SW 1271 (cell line): ENCODE results near the gene IL24.
A peak's percentile ranks its signal among the peaks of the same experiment; 100 is the strongest.

Experiments
- DNase-seq, 2 experiments: peaks; one replicate each; lab custom pipeline; 2025; lab: John Stamatoyannopoulos, UW

The IL24 gene

DNA sequence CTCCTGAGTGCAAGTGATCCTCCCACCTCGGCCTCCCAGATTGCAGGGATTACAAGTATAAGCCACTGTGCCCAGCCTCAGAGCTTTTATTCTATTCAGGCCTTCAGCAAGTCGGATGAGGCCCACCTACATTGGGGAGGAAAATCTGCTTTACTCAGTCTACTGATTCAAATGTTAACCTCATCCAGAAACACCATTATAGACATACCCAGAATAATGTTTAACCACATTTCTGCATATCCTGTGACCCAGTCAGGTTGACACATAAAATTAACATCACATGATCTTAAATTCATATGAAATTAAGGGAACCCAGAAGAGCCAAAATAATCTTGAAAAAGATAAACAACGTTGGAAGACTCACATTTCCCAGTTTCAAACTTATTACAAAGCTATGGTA, 16.9 kb upstream of the IL24 start:
- no peak for DNase-seq

DNA sequence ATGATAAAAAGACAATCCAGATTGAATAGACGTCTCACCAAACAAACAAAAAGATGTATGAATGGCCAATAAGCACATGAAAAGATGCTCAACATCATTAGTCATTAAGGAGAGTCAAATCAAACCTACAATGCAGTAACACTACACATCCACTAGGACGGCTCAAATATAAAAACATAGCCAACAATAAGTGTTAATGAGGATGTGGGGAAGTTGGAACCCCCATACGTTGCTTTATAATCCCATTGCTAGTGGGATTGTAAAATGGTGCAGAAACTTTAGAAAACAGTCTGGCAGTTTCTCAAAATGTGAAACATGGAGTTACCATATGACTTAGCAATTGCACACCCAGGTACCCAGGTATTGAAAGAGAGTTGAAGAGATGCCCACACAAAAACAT, 14.7 kb upstream of the IL24 start:
- DNase-seq, result no peak

DNA sequence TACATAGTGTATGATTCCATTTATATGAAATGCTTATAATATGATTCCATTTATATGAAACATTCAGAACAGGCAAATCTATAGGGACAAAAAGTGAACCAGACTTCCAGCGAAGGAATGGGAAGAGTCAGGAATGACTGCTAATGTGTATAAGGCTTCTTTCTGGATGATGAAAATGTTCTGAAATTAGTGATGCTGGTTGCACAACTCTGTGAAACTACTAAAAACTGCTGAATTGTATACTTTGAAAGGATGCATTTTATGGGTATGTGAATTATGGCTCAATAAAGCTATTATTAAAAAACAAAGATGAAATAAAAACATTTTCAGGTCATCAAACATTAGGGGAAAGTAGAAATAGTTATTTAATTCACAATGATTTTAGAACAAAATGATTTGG, 14.1 kb upstream of the IL24 start:
- no peak for DNase-seq

DNA sequence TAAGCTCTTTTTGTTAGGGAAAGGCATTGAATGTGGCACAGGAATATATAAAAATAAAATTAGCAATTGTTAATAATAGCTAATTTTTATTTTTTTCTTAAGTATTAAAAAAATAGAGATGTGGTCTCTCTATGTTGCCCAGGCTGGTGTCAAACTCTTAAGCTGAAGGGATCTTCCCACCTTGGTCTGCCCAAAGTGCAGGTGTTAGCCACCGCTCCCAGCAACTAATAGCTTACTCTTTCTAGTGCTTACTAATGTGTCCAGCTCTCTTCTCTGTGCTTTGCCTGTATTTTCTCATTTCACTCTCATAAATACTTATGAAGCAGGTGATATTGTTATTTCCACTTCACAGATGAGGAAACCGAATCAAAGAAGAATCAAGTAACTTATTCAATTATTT, 13.4 kb upstream of the IL24 start:
- no peak for DNase-seq

DNA sequence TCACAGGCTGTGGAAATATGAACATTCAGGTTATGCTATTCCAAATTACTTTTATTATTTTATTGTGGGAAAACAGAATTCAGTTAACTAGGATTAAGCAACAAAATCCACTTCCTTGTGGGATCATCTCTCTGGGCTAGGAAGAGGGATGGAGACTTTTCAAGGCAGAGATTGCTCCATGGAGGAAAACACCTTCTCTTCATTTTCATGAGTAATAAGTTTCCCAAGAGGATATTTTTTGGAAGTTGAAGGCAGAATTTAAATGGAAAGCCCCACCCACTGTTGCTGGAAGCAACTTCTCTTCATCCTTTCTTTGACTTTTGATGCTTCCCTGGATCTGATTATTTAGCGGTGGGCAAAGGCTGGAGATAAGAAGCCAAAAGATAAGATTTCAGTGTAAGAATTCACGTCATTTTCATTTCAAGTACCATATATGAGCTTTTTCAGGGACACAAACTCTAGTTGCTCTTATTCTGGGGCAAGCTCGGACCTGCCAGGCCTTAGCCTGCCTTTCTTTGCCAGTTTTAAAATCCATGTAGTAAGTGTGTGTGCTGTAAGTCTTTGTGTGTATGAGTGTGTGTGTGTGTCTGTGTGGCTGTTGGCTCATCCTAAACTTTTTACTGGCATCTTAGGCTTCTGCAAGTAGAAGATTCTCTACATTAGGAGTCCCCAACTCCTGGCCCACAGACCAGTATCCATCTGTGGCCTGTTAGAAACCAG, 11.7 kb upstream of the IL24 start:
- no peak for DNase-seq

DNA sequence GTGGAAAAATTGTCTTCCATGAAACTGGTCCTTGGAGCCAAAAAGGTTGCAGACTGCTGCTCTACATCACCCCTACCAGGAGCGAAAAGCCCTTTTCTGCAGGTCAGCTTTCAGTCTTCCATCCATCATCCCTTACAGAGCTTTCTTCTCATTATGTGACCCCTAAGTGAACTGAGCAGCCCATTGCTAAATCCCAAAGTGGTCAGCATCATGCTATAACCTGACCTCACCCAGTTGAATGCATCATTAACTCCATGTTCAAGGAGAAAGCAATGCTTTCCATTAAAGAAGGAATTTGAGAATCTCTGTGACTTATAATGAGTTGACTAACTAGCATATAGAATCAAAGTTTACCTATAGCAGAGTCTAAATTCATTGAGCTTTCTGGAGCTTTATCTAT, 10.4 kb upstream of the IL24 start:
- DNase-seq, result no peak

DNA sequence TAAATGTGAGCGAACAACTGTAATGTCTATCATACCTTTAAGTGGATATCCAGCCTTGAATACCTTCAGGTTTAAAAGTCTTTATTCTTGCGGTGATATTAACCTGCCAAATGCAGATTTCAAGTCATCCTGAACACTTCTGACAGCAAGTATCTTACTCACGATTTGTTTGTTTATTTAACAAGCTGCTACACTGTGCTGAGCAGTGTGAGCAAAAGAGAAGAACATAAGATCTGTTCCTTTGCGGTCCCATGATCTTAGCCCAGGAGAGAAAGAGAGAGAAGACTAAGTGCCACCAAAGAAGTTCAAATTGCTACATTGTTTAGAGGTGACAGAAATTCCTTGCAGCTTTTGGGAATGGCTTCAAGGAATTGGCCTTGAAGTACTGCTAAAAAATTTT, 9.5 kb upstream of the IL24 start:
- no peak for DNase-seq

DNA sequence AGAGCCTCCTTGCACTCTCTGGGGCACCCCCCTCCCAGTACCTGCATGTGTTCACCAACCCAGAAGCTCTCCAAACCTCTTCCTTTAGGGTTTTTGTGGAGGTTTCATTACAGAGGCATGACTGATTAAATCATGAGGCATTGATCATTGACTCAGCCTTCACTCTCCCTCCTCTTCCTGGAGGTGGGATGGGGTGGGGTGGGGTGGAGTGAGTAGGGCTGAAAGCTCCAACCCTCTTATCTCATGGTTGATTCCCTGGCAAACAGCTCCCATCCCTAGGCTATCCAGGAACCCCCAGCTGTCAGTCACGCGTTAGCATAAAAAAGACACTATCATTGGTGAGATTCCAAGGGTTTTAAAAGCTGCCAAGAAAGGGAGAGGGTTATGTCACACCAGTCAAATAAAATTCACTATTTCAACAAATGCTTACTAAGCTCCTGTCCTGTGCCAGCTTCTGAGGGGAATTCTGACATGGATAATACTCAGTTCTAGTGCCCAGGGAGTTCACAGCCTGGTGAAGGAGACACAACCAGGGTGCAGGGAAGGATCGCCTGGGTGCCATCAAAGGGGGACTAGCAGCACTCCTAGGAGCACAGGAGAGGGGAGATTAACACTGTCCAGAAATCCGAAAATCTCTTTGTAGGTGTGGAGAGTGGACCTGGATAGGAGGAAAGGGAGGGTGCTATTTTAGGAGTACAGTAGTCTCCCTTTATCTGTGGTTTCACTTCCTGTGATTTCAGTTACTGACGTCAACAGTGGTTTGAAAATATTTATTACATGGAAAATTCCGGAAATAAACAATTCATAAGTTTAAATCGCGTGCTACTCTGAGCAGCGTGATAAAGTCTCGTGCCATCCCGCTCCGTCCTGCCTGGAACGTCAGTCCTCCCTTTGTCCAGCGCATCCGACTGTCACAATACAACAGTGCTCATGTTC, 6.8 kb upstream of the IL24 start:
- peak in 1 of 2 experiments; percentile 39 for DNase-seq

DNA sequence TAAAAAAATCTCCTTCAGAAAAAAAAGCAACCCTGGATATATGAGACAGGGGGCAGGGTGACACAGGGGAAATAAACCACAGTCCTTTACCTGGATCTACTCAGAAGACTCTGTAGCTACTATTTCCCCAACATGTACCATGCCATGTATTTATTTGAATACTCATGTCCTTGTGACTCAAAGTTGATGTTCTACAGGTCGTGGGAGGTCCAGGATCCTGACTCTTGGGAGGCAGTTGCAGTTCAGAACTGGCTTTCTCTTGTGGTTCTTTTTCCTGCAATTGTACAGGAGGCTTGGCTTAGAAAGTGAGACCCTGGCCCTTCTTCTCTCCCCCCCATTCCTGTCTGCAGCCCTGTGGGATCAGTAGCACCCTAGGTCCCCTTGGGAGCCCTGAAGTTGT, 5.8 kb upstream of the IL24 start:
- no peak for DNase-seq

DNA sequence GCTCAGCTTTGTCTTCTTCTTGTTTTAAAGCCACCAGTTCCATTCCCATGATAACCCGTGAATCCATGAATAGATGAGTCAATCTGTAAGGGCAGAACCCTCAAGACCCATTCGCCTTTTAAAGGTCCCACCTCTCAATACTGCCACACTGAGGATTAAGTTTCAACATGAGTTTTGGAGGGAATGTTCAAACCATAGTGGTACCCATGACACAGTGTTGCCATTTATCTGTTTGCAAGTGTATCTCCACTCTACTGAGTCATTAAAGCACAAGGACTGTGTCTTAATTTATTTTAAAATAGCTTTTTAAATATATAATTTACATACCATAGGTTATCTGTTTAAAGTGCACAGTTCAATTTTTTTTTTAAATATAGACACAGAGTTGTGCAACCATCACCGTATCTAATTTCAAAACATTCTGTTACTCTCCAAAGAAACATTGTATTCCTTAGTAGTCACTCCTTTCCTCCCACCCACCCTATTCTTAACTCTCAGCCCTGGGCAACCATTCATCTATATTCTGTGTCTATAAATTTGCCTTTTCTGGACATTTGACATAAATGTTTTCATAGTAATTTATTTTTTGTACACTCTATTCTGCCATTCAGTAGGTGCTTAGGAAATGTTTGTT, 4.8 kb upstream of the IL24 start:
- no peak for DNase-seq

DNA sequence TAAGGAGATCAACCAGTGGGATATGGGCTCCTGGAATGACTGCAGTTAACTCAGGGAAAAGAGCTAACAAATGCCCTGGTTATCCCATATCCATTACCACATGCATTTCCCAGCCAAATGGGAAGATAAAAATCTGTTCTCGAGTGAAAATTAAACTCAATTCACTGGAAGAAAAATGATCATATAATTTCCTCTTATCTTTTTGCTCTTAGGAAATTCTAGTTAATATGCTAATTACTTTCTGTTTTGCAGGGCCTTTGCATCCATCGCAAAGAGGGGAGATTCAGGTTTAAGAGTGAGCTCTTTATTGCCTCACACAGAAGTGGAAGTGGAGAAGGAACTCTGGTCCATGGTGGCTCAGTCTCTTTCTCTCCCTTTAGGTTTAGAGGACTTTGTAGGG, 3.9 kb upstream of the IL24 start:
- no peak for DNase-seq

DNA sequence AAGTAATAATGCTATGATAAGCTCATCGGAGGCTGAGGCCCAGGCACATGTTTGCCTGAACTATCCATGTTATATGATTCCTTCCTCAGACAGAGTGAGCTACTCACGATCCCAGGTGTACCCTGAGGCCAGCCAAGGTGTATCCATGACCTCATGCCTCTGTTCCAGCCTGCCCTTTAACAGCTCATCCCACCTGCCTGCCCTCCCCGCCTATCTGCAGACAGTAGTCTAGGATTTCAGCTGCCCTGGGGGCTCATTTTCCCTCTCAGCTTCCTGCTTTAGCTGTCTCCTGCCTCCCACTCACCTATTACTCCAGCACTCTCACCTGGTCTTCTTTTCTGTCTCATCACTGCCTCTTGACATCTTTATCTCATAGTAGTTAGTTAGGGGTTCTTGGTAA, 1.9 kb upstream of the IL24 start:
- no peak for DNase-seq

DNA sequence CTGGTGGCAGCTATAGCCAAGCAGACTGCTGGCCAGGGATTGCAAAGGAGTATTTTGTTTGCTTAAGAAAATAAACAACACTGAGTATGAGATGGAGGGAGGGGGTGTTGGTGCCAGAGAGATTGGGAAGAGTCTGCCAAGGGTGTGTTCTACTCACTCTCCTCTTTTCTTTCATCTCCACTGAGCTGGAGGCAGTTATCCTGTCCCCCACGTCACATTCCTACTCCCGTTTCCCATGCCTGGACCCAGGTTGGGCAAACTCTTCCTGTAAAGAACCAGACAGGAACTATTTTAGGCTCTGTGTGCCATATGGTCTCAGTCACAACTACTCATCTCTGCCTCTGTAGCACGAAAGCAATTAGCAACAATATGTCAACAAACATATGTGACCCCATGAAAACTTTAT, 1.4 kb upstream of the IL24 start:
- no peak for DNase-seq

DNA sequence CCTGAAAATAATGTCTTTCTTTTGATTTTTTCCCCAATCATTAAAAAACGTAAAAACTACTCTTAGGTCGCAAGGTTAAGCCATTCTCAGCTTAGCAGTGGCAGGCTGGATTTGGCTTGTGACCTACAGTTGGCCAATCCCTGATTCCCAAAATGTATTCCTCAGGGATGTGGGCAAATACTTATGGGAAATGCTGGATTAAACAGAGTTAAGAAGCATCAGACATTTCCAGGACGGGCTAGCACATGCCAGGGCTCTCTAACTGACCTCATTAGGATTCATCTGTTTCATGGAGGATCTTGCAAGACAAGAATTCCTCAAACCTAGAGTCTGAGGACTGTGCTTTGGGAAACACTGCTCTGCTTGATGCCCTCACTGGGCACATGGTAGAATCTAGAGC, 982 bp upstream of the IL24 start:
- no peak for DNase-seq

DNA sequence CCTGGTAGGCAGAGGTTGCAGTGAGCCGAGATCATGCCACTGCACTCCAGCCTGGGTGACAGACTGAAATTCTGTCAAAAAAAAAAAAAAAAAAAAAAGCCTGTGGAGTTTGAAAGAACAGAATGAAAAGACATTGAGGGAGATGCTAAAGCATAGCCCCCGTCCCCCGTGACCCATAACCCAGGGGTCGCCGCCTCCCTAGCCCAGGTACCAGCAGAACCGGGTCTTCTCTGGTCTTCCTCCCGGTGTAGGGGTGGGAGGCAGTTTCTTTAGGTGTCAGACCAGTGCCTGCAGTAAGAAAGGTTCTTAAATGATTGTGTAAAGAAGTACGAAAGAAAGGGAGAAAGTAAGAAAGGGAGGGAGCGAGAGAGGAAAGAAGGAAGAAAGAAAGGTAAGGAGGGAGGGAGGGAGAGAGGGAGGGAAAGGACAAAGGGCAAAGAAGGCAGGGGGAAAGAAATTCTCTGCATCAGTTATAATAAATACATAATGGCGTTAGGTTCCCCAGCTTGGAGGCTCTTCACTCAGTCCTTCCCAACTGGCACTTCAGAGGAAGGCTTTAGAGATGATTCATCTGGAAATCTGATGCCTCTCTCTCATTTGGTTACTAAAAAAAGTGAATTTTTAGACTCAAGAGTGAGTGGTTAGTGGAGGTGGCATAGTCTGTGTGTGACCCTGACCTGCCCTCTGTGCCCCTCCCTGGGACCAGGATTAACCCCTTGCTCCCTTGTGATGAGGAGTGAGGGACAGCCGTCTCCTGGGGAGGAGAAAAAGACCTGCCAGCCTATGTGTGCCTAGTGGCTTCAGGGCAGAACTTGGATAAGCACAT, 1.1 kb downstream of the IL24 start:
- DNase-seq, result peak in 1 of 2 experiments; percentile 9

DNA sequence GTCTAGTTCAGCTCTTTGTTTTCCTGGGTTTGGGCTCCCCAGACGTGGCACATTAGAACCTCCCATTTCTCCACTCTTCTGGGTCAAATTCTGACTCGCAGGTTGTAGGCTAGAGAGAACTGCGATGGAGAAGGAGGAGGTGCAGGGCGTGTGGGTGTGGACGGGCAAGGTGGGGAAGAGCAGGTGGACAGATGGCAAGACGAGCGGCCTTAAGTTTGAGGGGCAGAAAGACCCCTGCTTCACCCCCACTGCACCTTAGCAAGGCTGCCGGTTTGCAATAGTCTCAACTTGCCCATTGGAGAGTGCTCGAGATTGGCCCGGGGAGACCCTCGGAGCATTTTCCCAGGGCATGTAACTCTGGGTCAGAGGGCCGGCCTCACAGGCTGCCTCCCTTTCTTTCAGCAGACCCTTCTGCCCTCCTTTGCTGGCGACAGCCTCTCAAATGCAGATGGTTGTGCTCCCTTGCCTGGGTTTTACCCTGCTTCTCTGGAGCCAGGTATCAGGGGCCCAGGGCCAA, 1.7 kb downstream of the IL24 start:
- no peak for DNase-seq

DNA sequence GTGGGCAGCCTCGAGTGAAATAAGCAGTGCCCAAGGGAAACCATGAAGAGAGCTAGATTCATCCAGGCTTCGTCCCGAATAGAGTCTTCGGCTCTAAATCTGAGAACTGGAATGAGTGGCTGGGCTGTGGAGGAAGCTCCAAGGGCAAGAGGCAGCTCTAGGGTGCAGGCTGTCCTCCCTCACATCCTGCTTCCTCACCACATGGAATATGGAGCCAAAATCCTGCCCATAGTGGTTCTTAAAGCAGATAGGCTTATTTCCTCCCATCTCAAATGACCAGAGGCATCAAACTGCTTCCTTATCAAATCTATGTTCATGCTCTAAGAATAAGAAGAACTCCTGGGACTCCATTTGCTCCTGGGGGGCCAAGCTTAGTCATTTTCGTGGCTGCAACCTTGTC, 2.5 kb downstream of the IL24 start:
- no peak for DNase-seq

DNA sequence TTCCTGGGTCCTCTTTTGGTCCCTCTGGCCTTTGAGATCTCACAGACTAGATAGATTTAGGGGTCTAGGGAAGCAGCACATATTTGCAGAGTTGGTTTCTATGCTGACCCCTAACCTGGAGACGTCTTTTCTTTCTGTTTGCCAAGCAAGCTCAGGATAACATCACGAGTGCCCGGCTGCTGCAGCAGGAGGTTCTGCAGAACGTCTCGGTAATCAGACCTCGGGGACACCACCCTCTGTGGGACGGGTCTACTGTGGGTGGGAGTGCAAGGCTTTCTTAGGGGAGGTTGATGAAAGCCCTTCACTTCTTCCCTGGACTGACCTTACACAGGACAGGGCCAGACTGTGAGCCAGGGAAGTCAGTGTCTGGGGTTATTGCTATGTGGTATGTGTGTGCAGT, 2.9 kb downstream of the IL24 start:
- no peak for DNase-seq

DNA sequence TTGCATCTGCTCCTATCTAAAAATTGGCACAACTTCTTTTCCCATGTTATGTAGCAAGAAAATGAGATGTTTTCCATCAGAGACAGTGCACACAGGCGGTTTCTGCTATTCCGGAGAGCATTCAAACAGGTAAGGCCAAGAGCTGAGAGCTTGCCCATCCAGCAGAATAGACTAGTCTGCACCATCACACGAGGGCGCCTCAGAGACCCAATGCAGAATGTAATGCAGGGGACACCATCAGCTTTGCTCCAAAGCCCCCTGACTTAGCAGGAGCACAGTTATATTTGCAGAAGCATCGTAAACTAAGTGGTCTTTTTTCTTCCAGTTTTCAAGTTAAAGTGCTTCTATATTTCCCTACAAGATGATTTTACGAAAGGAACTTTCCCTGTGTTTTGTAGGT, 4.7 kb downstream of the IL24 start:
- DNase-seq, result no peak

DNA sequence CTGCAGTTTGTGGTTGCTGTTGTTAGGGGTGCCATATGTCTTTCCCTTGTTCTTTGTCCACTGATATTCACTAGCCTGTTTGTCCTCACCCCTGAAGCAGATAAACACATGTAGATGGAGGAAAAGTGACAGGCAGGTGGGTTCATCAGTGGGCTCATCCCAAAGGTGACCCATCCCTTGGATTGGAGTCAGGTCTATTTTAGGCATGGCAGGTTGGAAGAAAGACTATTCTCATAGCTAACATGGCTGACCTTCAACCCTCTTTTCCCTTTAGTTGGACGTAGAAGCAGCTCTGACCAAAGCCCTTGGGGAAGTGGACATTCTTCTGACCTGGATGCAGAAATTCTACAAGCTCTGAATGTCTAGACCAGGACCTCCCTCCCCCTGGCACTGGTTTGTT, 5.5 kb downstream of the IL24 start:
- no peak for DNase-seq

DNA sequence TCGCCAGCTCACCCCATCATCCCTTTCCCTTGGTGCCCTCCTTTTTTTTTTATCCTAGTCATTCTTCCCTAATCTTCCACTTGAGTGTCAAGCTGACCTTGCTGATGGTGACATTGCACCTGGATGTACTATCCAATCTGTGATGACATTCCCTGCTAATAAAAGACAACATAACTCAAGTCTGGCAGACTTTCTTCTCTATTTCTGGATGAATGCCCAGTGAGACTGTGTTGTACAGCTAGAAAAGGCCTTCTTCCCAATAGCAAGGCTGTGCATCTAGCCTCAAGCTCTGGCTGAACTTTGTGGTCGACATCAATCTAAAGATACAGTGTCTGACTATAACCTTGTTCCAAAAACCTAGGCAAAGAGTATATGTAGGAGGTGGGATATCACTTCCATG, 6.4 kb downstream of the IL24 start:
- DNase-seq, result no peak
